Activated T-helper 1 cell treated with anti-CD3 and anti-CD28 coated beads, Interleukin-12 subunit alpha, Interleukin-12 subunit beta, Interleukin-2, Interleukin-4 antibody, amounts not matched to agents 30 ng/mL and 10 ng/mL and 1 ng/mL, durations not matched to agents 14 hours and 24 hours and 36 hours (primary cell): ENCODE data around the gene ARX. TPM values are rescaled to one million over a fixed set of nuclear protein-coding genes. Genes with fewer than 3 reads are reported as not detected.

Experiments
- DNase-seq: peaks from one replicate; pipeline ENCODE4 v3.0.0; 2021; ENCODE audit warnings: low spot score
- H3K27ac Mint-ChIP-seq: one replicate; pipeline ENCODE4 v1.8.0; 2021; ENCODE audit warnings: mild to moderate bottlenecking, mixed read lengths
- H3K27me3 Mint-ChIP-seq: one replicate; pipeline ENCODE4 v1.8.0; 2022; ENCODE audit warnings: mild to moderate bottlenecking, moderate library complexity, mixed read lengths; ENCODE audit not compliant: insufficient read depth
- H3K36me3 Mint-ChIP-seq: one replicate; pipeline ENCODE4 v1.8.0; 2021; ENCODE audit warnings: low read depth, mixed read lengths
- H3K4me1 Mint-ChIP-seq: one replicate; pipeline ENCODE4 v1.8.0; 2021; ENCODE audit warnings: low read depth, mixed read lengths
- H3K4me3 Mint-ChIP-seq: one replicate; pipeline ENCODE4 v1.8.0; 2021; ENCODE audit warnings: mild to moderate bottlenecking, moderate library complexity, mixed read lengths
- H3K9me3 Mint-ChIP-seq: one replicate; pipeline ENCODE4 v1.8.0; 2021; ENCODE audit warnings: mixed read lengths
- intact Hi-C: fragments of 100-400 bp; cut with micrococcal nuclease; formaldehyde crosslinking; loops from one replicate; pipeline ENCODE4 v1.15.1; 2024
- total RNA-seq: library from RNA; stranded (reverse); gene quantifications from 2 replicates; pipeline ENCODE4 v1.2.3, GENCODE V29; 2022

The ARX gene
- total RNA-seq, 1 donor from 2014 or later: not detected

DNA sequence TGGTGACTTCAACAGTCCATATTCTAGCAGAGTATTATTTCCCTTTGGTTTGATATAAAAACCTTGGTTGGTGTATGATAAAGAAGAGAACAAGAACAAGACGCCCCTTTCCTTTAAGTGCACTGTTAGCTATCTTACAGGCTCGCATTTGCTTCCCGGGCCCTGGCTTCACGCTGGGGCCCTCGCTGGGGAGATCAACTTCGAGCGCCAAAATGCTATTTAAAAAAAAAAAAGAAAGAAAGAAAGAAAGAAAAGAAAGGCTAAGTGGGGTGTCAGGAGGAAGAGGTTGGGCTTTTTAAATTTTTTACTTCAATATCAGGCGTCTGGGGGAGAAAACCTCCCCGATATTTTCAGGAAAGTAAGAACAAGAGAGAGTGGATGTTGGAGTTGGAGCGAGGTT is 11.7 kb downstream of the ARX start:
- Mint-ChIP-seq H3K9me3 (no peaks in the 10 kb centered on the region), H3K36me3 (peaks cover 1% of the 10 kb centered on the region), H3K4me1 (no peaks in the 10 kb centered on the region), H3K27ac (peak overlapping the region; percentile 59), H3K4me3 (peak overlapping the region; percentile 65), H3K27me3 (peaks cover 35% of the 10 kb centered on the region)
- DNase-seq: no peak
- intact Hi-C loops: loop anchor here (5.0 to 10.0 kb wide), 2 partner anchors 167 to 249 kb away; no protein-coding TSS in a partner anchor

DNA sequence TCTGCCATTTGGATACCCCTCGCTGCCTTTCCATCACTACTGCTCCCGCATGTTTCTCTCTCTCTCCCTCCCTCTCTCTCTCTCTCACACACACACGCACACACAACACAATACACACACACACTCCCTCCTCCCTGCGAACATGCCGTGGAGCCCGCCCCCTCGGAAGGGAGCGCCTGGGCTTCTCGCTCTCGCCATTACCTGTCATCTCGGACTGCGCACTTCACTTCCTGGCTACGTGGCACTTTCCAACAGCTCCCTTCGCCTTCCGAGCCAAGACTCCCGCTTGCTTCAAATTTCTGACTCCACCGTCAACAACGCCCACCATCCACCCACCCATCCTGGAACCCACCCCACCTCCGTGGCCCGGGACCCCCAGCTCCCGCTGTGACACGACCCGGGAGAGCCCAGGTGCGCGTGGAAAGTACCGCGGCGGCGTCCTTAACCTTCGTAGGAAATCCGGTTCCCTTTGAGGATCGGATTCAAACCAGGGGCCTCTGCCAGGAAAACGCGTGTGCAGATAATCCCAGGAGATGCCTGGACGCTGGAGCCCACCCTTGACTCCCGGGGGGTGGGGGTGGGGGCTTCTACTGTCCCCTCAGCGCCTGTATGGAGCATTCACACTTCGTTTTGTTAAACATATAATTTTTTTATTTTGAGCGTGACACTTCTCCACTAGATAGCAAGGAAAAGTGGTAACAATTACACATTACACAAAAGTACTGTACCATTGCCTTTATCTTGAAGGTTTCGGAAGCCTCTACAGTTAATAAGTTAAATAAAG is 12.5 kb downstream of the ARX start:
- Mint-ChIP-seq H3K27me3 (peaks cover 32% of the 10 kb centered on the region), H3K4me1 (no peaks in the 10 kb centered on the region), H3K4me3 (peak overlapping the region; percentile 85), H3K9me3 (no peaks in the 10 kb centered on the region), H3K36me3 (peaks cover 1% of the 10 kb centered on the region), H3K27ac (peak overlapping the region; percentile 43)
- intact Hi-C loops: loop anchor here (5.0 to 10.0 kb wide), 2 partner anchors 166 to 248 kb away; no protein-coding TSS in a partner anchor
- no peak for DNase-seq

DNA sequence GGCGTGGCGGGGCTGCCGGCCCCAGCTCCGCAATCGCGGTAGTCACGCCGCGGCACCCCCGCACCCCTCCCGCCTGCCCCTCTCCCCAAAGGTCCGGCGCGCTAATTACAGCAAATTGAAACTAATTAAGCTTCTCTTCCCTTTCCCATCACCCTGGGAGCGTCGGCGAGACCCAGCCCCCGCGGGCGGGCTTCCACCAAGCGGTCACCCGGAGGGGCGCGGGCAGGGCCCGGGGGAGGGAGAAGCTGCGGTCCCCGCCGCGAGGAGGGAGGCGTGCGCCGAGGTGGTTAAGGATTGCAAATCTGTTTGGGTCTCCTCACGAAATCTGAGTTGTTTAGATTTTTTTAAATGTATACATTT is 13.1 kb downstream of the ARX start:
- peaks cover 26% of the 10 kb centered on the region for H3K27me3 Mint-ChIP-seq
- no peak for DNase-seq
- H3K4me3 Mint-ChIP-seq: peak overlapping the region; percentile 85
- intact Hi-C loops: loop anchor here (5.0 to 10.0 kb wide), 2 partner anchors 165 to 248 kb away; no protein-coding TSS in a partner anchor
- H3K27ac Mint-ChIP-seq: no peak overlapping the region
- H3K4me1 Mint-ChIP-seq: no peaks in the 10 kb centered on the region
- H3K9me3 Mint-ChIP-seq: no peaks in the 10 kb centered on the region
- peaks cover 1% of the 10 kb centered on the region for H3K36me3 Mint-ChIP-seq

DNA sequence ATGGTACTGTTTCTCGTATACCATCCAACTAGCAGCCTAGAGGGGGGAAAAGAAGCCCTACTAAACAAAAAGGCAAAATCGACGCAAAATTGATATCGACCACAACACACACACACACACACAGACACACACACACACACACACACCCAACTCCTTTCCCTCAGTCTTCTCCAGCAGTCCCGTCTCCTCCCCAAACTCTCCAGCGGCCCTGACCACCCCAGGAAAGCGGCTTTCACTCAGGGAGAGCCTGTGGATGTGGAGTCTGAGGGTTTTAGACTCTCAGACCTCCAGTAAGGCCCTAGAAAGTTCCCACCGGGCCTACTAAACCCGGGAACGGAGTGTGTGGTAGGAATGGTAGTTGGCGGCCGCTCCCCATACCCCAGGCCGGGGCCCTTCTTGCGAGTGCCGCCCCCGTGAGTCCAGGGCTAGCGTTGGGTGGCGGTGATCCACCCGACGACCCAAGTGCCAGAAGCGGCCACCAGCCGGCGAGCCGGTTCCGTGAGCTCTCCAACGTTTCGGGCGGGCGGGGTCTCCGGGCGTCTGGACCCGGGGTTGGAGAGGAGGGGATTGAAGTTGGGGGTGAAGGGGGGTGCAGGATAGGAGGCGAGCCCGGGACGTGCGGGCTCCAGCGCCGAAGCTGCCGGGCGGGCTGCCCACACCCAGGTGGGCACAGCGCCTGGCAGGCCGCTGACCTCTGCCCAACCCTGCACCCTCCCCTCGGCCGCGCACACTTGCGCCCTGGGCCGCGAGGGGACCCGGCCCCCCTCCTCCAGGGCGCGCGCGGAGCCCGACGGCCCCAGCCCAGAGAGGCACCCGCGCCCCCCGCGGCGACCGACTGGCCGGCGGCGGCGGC is 13.7 kb downstream of the ARX start:
- H3K27ac Mint-ChIP-seq: no peak overlapping the region
- H3K27me3 Mint-ChIP-seq: peaks cover 25% of the 10 kb centered on the region
- no peaks in the 10 kb centered on the region for H3K4me1 Mint-ChIP-seq
- no peaks in the 10 kb centered on the region for H3K9me3 Mint-ChIP-seq
- intact Hi-C loops: loop anchor here (5.0 to 10.0 kb wide), 2 partner anchors 165 to 247 kb away; no protein-coding TSS in a partner anchor
- H3K4me3 Mint-ChIP-seq: no peak overlapping the region
- H3K36me3 Mint-ChIP-seq: peaks cover 1% of the 10 kb centered on the region
- DNase-seq: no peak

DNA sequence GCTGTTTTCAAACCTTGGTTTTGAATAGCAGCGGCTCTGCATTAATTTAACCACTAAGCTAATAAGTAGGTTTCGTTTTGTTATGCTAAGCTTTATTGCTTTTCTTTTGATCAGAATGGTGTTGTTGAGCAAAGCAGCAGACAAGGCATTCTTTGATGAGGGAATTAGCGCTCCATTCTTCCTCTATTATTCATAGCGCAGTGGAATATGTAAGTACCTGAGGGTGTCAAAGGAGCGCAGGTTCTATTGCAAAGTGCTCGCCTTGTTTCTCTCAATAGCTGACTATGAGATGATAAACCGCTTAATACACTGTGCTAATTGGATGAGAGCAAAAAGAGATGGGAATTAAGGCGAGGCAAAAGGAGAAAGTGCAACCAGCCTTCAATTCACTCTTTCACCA is 16.3 kb downstream of the ARX start:
- H3K4me3 Mint-ChIP-seq: no peak overlapping the region
- H3K4me1 Mint-ChIP-seq: no peaks in the 10 kb centered on the region
- no peak overlapping the region for H3K27ac Mint-ChIP-seq
- intact Hi-C loops: no loop called here
- no peaks in the 10 kb centered on the region for H3K9me3 Mint-ChIP-seq
- peaks cover 1% of the 10 kb centered on the region for H3K36me3 Mint-ChIP-seq
- H3K27me3 Mint-ChIP-seq: peaks cover 14% of the 10 kb centered on the region
- no peak for DNase-seq

DNA sequence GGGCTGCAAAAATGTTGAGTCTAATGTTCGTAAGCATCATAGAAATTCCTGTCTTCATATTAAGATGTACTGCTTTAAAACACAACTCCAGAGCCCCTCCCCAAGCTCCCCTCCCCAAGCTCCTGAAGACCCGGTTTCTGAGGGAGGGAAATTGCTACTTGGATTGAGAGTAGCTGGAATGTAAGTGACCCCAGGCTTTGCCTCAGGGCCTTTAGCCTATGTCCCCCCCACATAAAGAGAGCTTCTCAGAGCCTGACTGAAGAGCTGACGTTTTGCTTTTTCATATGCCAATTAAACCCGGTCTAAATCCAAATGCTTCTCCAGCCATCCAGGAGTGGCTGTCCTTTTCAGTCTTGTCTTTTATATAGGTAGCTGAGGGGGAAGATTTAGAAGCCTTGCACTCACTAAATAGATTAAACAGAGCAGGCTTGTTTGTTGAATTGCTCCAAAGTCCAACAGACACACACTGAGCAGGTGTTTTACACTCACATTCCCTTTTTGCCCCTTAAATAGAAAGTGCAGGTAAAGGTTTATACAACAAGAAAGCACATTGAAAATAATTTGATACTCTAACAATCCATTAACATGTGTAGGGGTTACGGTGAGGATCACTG is 19.6 kb downstream of the ARX start:
- Mint-ChIP-seq H3K4me1 (no peaks in the 10 kb centered on the region), H3K4me3 (no peak overlapping the region), H3K36me3 (peaks cover 1% of the 10 kb centered on the region), H3K27ac (no peak overlapping the region), H3K9me3 (no peaks in the 10 kb centered on the region), H3K27me3 (no peaks in the 10 kb centered on the region)
- DNase-seq: no peak
- intact Hi-C loops: no loop called here

DNA sequence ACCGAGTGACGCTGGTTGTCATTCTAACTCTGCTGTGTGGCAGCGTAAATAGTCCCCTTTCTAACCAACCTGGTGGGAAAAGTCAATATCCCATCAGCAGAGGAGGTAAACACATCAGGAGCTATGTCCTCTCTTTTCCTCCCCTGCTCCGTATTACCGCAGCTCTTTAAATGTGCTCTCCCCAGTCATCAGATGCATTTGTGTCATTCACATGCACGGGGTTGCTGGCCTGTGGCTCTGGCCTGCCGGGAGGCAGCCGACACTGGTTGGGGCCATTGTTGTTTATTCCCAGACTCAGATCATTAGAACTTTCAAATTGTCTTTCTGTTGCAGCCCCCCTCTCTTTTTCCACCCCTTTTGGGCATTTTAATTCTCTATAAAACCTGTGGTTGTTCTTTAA is 21.9 kb downstream of the ARX start:
- Mint-ChIP-seq H3K4me3 (no peak overlapping the region), H3K27me3 (no peaks in the 10 kb centered on the region), H3K27ac (no peak overlapping the region), H3K4me1 (no peaks in the 10 kb centered on the region), H3K9me3 (no peaks in the 10 kb centered on the region), H3K36me3 (peaks cover 4% of the 10 kb centered on the region)
- no peak for DNase-seq
- intact Hi-C loops: no loop called here

DNA sequence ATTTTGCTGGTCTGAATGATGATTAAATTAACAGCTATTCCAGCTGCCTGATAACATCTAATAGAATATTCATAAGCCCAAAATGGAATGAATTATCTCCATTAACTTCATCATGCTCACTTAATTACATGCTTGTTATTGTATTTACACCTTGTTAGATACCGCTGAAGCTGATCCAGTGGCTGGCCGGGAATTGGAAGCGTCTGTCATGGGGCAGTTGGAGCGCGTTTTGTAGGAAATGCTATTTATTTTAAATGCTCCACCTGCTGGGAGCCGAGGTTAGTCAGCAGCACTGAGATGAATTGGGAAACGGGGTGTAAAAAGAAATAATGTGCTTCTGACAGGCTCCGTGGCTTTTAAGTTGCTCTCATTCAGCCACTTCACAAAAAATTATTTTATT is 25.2 kb downstream of the ARX start:
- intact Hi-C loops: no loop called here
- no peaks in the 10 kb centered on the region for H3K4me1 Mint-ChIP-seq
- peaks cover 5% of the 10 kb centered on the region for H3K36me3 Mint-ChIP-seq
- DNase-seq: no peak
- H3K9me3 Mint-ChIP-seq: no peaks in the 10 kb centered on the region
- H3K27ac Mint-ChIP-seq: peak overlapping the region; percentile 34
- H3K27me3 Mint-ChIP-seq: no peaks in the 10 kb centered on the region
- H3K4me3 Mint-ChIP-seq: no peak overlapping the region

DNA sequence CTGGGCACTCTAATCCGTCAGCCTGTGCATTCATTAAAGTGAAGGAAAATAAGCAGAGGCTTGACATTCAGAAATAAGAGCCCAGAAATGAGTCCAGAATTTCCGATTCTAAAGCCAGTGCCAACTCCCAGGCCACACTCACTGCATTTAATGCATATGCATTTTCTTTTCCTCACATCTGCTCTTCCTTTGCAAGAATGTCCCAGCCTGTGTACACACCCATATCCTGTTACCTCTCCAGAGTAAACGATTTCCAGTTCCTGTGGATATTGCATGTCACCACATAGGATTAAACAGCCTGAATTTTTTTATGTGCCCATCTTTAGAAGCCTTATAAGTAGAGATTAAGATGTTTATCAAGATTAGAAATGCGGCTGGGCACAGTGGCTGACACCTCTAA is 27.5 kb downstream of the ARX start:
- H3K9me3 Mint-ChIP-seq: no peaks in the 10 kb centered on the region
- intact Hi-C loops: no loop called here

DNA sequence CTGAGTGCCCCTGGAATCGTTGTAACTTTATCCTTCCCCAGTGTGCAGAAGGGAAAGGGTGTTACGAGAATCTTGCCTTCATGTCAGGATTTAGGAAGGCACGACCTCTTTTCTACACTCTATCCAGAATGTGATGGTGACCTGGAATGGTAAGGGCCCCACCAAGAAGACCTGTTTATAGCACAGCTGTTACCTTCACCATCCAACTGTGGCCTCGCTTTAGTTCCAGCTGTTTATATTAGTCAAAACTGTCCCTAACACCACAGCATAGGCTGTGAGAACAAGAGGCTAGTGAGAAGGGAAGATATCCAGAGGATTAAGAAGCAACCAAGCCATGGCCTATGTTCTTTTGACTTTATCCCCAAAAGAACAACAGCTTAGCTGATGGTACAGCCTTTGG is 28.0 kb downstream of the ARX start:
- H3K36me3 Mint-ChIP-seq: peaks cover 5% of the 10 kb centered on the region
- intact Hi-C loops: no loop called here
- no peak for DNase-seq
- H3K4me3 Mint-ChIP-seq: no peak overlapping the region
- no peak overlapping the region for H3K27ac Mint-ChIP-seq
- no peaks in the 10 kb centered on the region for H3K4me1 Mint-ChIP-seq
- no peaks in the 10 kb centered on the region for H3K27me3 Mint-ChIP-seq
- no peaks in the 10 kb centered on the region for H3K9me3 Mint-ChIP-seq

More for the DNA sequence above, 27.5 kb downstream of the ARX start:
- Mint-ChIP-seq H3K27ac (no peak overlapping the region), H3K4me3 (no peak overlapping the region), H3K27me3 (no peaks in the 10 kb centered on the region), H3K36me3 (peaks cover 5% of the 10 kb centered on the region), H3K4me1 (no peaks in the 10 kb centered on the region)
- no peak for DNase-seq

DNA sequence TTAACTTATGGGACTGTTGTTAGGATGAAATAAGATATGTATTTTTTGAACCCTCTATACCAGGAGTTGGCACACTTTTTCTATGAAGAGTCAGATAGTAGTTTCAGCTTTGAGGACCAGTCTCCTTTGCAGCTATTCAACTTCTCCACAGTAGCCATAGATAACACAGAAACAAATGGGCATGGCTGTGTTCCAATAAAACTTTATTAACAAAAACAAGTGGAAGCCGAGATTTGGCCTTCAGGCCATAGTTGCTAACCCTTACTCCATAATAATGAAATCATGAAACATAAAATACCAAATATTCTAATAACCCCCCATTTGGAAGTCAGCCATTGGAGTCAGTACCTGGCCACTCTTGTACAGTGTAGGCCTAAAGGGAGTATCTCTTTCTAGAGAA is 30.6 kb downstream of the ARX start:
- no peaks in the 10 kb centered on the region for H3K9me3 Mint-ChIP-seq
- H3K27ac Mint-ChIP-seq: no peak overlapping the region
- DNase-seq: no peak
- intact Hi-C loops: no loop called here
- H3K27me3 Mint-ChIP-seq: no peaks in the 10 kb centered on the region
- H3K36me3 Mint-ChIP-seq: peaks cover 2% of the 10 kb centered on the region
- no peaks in the 10 kb centered on the region for H3K4me1 Mint-ChIP-seq
- H3K4me3 Mint-ChIP-seq: no peak overlapping the region

DNA sequence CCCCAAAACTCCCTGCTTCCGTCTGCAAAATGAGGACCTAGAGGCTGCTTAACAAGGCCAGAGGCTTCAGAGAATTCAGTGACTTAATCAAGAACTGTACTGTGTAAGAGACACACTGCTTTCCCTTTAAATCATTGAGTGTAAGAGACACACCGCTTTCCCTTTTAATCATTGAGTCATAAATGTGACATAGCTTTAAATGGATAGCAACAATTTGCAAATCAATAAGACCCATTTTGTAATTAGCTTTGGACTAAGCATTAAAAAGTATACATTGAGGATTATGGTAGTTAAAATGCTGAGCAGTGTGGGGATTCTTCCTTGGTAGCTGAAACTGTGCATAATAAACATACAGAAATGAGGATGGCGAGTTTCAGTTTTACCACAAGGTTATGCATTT is 31.8 kb downstream of the ARX start:
- DNase-seq: no peak
- Mint-ChIP-seq H3K27me3 (no peaks in the 10 kb centered on the region), H3K4me1 (no peaks in the 10 kb centered on the region), H3K4me3 (no peak overlapping the region), H3K36me3 (peaks cover 2% of the 10 kb centered on the region), H3K27ac (no peak overlapping the region), H3K9me3 (no peaks in the 10 kb centered on the region)
- intact Hi-C loops: no loop called here
